HK-2 (cell line): ENCODE measurements around the gene LRRFIP1.

Experiments used
- DNase-seq: peaks from one replicate; pipeline ENCODE4 v3.0.0-alpha.2; 2018; ENCODE audit not compliant: unreplicated experiment

The LRRFIP1 gene

DNA sequence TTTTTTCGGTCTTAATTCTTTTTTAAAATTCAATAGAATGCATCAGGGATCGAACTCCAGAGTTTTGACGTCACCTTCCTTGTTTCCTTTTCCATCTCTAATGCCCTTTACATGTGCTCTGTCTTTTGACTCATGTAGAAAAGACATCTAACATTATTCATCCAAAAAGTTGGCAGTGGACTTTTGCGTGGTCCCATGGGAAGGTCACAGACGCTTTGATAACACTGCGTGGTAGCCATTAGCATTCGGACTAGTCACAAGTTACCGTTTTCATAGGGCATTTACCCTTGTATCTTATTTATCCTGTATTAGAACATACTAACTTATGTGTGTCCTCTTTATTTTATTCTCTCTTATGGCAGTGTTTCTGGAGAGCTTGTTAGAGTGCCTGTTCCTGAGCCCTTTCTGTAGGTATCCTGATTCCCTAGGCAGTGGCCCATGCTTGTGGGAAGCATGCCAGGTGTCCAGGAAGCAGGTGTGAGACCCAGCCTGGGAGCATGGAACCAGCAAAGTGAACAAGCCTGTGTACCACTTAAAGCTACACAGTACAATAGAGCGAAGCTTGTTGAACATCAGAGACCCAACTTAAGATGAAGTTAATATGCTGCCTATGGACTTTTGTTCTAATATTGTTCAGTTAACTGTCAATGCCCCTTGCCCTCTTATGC is 97.6 kb downstream of the LRRFIP1 start:
- DNase-seq = no peak

DNA sequence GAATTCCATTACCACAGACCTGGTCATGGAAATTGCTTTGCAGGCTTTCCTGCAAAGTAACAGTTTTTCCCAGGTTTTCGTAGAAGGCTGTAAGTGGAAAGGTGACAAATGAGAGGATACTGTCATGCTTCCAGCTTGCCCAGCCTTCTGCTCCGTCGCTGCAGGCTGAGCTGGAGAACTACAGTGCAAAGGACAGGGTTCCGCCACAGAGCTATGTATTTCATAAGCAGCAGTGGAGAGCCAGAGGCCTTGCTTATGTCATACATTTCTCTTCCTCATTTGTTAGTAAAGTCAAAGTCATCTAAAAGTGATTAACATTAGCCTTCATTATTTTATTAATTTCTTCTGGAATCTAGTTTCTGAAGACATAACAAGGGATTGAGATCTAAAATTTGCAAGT is 98.3 kb downstream of the LRRFIP1 start:
- no peak for DNase-seq

- DNase-seq = no peak
Observed at GRCh38 chr2:237726401-237726830, 99.0 kb downstream of the LRRFIP1 start.

DNA sequence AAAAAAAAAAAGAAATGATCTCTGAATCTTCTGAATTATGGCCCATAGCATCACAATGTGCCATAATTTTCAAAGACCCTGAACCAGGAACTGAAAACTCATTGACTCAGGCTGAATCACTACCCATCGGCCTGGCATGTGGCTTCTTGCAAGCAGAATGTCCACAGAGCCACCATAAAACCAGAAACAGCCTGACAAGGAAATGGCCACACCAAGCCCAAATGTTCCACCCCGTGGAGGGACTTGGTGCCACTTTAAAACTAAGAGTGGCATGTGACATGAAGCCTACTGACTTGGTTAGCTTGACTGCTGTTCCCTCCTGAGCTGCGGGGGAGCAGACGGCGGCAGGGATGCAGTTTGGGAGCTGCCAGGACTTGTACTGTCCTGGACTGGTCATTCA is 100.0 kb downstream of the LRRFIP1 start:
- DNase-seq = no peak

- DNase-seq = no peak
Observed at GRCh38 chr2:237729681-237730475, 102.5 kb downstream of the LRRFIP1 start.

DNA sequence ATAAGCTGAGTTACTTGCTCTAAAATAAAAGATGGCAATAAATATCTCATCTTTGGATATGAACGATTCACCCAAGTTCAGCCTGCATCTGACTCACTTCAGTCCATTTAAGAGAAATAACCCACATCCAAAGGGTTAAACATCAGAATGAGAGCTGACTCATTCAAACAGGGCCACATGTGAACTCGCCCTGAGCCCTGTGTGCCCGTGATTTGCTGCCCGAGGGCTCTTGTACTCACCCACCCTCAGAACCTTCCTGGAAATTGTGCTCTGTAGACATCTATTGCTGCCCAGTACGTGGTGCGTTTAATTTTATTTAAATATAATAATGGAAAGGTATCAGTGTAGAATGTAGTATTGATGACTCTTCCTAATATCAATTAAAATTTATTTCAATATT is 104.3 kb downstream of the LRRFIP1 start:
- peak; percentile 52 for DNase-seq

DNA sequence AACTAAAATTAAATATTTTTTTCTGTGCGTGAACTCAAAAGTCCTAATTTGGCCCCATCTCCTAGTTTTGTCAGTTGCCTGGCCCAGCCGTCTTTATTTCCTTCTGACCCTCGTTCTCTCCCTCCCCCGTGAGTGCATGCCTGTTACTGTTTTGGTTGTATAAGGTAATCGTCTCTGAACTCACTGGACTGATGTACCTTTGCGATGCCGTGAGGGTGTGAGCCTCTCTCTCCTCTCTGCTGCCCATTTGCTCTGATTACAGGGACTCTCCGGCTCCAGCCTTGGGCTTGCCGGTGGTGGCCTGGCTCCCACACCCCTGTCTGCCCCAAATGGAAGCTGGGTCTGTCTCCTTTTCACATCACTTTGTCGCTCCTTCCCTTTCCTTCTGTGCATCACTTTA is 104.7 kb downstream of the LRRFIP1 start:
- no peak for DNase-seq

DNA sequence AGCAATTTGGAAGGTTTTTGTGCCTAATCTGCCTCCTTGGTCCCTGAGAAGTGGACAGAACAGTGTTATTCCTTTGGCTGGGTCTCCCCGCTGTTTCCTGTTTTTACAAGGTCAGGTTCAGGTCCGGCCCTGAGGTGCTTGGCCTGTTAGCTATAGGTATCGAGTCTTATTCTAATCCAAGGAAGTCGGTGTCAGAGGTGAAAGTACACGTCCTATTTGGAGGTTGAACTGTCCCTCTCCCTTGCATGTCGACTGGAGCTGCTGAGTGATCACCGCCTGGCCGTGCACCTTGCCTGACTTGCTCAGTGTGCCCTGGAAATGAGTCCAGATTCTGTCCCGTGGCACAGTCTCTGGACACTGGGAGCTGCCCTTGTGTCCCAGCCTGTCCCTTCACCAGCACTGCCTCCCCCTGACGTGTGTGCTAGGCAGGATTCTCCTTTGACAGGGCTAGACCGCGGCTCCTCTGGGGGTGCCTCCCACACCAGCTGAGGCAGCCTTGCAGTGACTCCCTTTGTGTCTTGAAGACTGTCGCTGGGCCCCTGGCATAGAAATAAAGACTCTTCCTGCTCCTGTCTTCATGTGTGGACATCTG is 105.5 kb downstream of the LRRFIP1 start:
- DNase-seq = no peak

DNA sequence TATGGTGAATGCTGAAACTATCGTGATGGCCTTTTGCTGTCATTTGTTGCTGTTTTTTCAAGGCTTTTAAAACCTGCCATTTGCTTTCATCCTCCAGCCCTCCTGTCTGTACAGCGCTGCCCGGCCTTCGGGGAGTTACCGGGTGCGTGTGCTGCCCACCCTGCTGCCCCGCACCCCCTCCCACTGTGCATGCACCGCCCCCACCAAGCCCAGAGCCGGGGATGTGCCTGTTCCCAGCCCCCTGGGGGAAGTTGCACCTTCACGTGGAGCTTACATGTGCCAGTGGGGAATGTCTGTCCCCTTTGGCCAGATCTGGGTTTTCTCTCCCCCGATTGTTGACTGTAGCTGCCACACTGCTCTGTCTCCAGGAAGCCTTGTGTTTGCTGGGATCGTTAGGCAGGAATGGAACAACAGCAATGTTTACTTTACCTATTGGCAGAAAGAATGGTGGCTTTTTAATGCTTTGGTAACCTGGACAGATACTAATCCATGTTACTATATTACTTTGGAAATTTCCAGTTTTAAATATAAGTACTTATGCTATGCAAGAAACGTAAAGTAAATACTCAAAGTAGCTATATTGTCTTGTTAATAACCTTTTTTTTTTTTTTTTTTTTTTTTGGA is 106.4 kb downstream of the LRRFIP1 start:
- DNase-seq = no peak

- no peak for DNase-seq
Observed at GRCh38 chr2:237734905-237735623, 107.7 kb downstream of the LRRFIP1 start.

- no peak for DNase-seq
Observed at GRCh38 chr2:237735798-237736197, 108.4 kb downstream of the LRRFIP1 start.

DNA sequence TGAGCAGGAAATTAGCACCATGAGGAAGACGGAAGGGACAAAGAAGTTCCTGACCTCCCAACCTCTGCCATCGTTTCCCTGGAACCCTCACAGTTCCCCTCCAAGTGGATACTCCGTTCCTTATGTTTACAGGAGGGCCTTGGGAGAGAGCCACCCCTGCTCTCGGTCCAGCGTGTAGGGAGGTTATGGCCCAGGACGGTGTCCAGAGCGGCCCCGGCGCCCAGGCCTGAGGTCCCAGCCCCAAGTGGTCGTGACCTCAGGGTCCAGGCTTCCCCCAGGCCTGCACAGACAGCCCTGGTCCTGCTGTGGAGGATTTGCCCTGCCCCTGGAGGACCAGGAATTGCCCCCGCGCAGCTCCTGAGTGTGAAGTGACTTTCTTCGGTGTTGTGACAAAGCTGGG is 109.4 kb downstream of the LRRFIP1 start:
- no peak for DNase-seq

DNA sequence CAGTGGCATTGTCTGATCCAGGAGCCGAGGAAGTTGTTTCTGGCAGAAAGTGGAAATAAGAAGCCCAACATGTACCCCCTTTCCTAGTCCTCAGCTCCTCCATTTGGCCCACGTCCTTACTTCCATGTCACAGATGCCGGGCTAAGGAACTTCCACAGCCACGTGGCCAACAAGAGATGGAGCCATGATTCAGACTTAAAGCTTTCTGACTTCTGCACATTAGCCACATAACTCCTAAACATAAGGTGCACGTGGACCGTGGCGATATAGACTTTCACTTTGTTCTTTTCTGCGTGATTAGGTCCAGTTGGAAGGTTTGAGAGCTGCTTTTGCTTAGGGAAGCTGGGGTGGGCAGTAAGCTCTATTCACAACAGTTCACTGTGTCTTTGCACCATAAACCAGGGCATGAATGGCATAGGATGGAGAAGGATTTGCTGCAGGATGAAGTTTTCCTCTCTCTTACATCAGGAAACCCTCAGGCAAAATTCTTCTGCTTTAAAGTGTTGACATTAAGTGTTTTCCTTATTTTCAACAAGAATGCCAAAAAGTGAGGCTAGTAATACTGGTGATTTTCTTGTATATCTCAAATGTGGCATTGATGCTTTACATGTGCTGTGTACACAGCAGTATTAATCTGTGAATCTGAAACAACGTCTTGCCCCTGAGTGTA is 109.9 kb downstream of the LRRFIP1 start:
- no peak for DNase-seq

DNA sequence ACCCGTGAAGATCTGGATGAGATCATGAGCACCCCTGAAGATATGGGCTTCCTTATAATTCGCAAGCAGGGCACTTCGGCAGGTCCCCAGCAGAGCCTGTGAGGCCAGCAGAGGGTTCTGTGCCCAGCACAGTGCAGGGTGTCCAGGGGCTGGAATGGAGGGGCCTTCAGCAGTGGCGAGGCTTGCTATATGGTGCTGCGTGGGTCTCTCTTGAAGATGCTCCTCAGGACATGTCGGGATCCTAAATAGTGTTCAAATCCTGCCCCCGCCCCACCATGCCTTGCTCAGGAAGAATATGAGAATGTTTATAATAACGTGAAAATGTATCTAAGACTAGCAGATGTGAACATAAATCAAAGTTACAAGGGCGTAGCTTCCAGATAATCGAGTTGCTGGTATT is 110.9 kb downstream of the LRRFIP1 start:
- DNase-seq = no peak

- no peak for DNase-seq
Observed at GRCh38 chr2:237739101-237739500, 111.7 kb downstream of the LRRFIP1 start.

DNA sequence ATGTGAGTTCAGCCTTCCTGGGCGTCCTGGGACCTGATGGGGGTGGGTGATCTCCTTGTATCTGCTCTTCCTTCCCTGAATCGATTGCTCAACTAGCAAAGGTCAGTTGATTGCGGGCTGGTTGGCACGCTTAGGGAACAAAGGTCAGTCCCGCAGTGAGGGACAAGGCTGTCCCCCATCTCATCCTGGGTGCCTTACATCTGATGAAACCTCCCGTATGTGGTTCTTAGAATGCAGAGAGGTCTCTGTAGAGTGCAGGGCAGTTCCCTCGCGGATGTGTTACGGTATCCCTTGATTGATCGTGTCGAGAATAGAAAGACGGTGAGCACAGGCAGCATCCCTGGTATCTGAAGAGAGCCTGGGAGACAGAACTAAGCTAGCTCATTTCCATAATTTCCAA is 114.8 kb downstream of the LRRFIP1 start:
- no peak for DNase-seq

GRCh38 chr2:237742614-237743013 is 115.2 kb downstream of the LRRFIP1 start:
- no peak for DNase-seq

DNA sequence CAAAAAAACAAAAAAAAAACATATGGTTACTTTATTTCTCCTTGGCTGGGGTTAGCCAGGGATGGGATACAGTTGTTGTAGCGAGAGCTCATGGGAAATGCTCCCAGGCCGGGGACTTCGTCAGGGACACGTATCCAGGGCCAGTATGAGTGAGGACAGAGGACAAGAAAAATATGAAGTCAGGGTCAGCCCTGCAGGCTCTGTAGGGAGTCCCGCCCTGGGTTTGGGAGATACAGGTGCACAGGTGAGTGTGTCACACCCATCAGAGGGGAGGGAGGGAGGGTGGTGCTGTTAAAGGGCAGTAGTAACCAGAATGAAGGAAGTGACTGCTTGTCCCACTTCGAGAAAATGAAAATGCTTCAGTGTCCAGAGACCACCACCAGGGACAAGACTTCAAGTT is 115.6 kb downstream of the LRRFIP1 start:
- no peak for DNase-seq

GRCh38 chr2:237743561-237744269 is 116.3 kb downstream of the LRRFIP1 start:
- DNase-seq = no peak

- no peak for DNase-seq
Observed at GRCh38 chr2:237744270-237744612, 116.9 kb downstream of the LRRFIP1 start.
